Measurements from ENCODE around the gene PHYKPL. TPM values are rescaled to one million over a fixed set of nuclear protein-coding genes. Genes with fewer than 3 reads are reported as not detected.

Gene PHYKPL
- total and polyA plus RNA-seq, 2 donors (not counting 1 experiment from before 2014, with no cell fraction given), result 263 to 313 TPM

- 96% methylated on average over 2 of the region's 4 CpGs for WGBS (ENCODE audit: insufficient coverage)
- no peak overlapping the region for H3K4me2 ChIP-seq (replicated peaks; ENCODE audit: low read depth, low read length, poor library complexity, severe bottlenecking)
- H4K20me1 ChIP-seq (ENCODE audit: control insufficient read depth, insufficient read depth, low read length, poor library complexity, severe bottlenecking), result peaks cover 48% of the 10 kb centered on the region
- Mint-ChIP-seq H3K4me1 (peaks cover 13% of the 10 kb centered on the region), H3K27ac (no peak overlapping the region), H3K9me3 (ENCODE audit: insufficient read depth) (no peaks in the 10 kb centered on the region), H3K4me3 (no peak overlapping the region), H3K27me3 (no peaks in the 10 kb centered on the region)
- DNase-seq (no peak), ATAC-seq (ENCODE audit: low read depth) (no peak)
- no peak overlapping the region for H3K4me3 ChIP-seq (ENCODE audit: control extremely low read depth in 1 of 5, extremely low read depth in 1 of 5, insufficient read depth in 1 of 5, low read depth in 2 of 5, low read length in 4 of 5)
- no peak overlapping the region for H3K9ac ChIP-seq (ENCODE audit: low read length)
- ChIA-PET POLR2A (interaction anchor here (2.8 kb wide), 1 partner anchor 9 kb away, joined by 7 read pairs; the partner anchor contains the start of gene HNRNPAB), CTCF (no interaction called here)
- TF ChIP-seq CTCF (IDR thresholded peaks at IDR 0.05) (no peak), EZH2 (IDR thresholded peaks at IDR 0.05; ENCODE audit: borderline replicate concordance, insufficient read depth, low read depth, low read length, poor library complexity, severe bottlenecking) (no peak)
- H3K9me3 ChIP-seq (ENCODE audit: control extremely low read depth in 1 of 3, control insufficient read depth in 2 of 3, insufficient read depth in 1 of 3, low read length in 2 of 3), result no peaks in the 10 kb centered on the region
- H3K79me2 ChIP-seq (ENCODE audit: control insufficient read depth, insufficient read depth, low read length), result peaks cover 21% of the 10 kb centered on the region
- H3K4me1 ChIP-seq (ENCODE audit: control insufficient read depth in 2 of 2, insufficient read depth in 2 of 2, low read length in 2 of 2), result peaks cover 7 to 11% of the 10 kb centered on the region in 2 donors
- no peak overlapping the region for H2AFZ ChIP-seq (ENCODE audit: insufficient read depth, low read depth, low read length, poor library complexity, severe bottlenecking)
- peaks cover 0 to 81% of the 10 kb centered on the region in 2 experiments for H3K36me3 ChIP-seq (replicated peaks in 1 of 2; ENCODE audit: control extremely low read depth in 1 of 2, control insufficient read depth in 1 of 2, extremely low read depth in 1 of 2, insufficient read depth in 2 of 2, low read length in 1 of 2)
- H3K27ac ChIP-seq (ENCODE audit: low read length in 2 of 2), result no peak overlapping the region
- H3K27me3 ChIP-seq (replicated peaks in 1 of 4; ENCODE audit: control extremely low read depth in 1 of 4, control insufficient read depth in 3 of 4, insufficient read depth in 4 of 4, low read length in 3 of 4), result no peaks in the 10 kb centered on the region
- intact Hi-C loops (cut with micrococcal nuclease), result no loop called here
Measured at GRCh38 chr5:178213003-178213461, 19.6 kb downstream of the PHYKPL start.

GRCh38 chr5:178212241-178213002 is 20.2 kb downstream of the PHYKPL start:
- Mint-ChIP-seq H3K27ac (peak overlapping the region; percentile 6), H3K4me3 (no peak overlapping the region), H3K27me3 (no peaks in the 10 kb centered on the region), H3K9me3 (ENCODE audit: insufficient read depth) (no peaks in the 10 kb centered on the region), H3K4me1 (peaks cover 15% of the 10 kb centered on the region)
- 82% methylated on average over 3 of the region's 3 CpGs for WGBS (ENCODE audit: insufficient coverage)
- peaks cover 24% of the 10 kb centered on the region for H3K79me2 ChIP-seq (ENCODE audit: control insufficient read depth, insufficient read depth, low read length)
- DNase-seq, result no peak
- no peaks in the 10 kb centered on the region for H3K9me3 ChIP-seq (ENCODE audit: control extremely low read depth in 1 of 3, control insufficient read depth in 2 of 3, insufficient read depth in 1 of 3, low read length in 2 of 3)
- peaks cover 54% of the 10 kb centered on the region for H4K20me1 ChIP-seq (ENCODE audit: control insufficient read depth, insufficient read depth, low read length, poor library complexity, severe bottlenecking)
- ATAC-seq (ENCODE audit: low read depth), result no peak
- TF ChIP-seq EZH2 (IDR thresholded peaks at IDR 0.05; ENCODE audit: borderline replicate concordance, insufficient read depth, low read depth, low read length, poor library complexity, severe bottlenecking) (no peak), CTCF (IDR thresholded peaks at IDR 0.05) (no peak)
- H3K27me3 ChIP-seq (replicated peaks in 1 of 4; ENCODE audit: control extremely low read depth in 1 of 4, control insufficient read depth in 3 of 4, insufficient read depth in 4 of 4, low read length in 3 of 4), result no peaks in the 10 kb centered on the region
- H3K4me3 ChIP-seq (ENCODE audit: control extremely low read depth in 1 of 5, extremely low read depth in 1 of 5, insufficient read depth in 1 of 5, low read depth in 2 of 5, low read length in 4 of 5), result no peak overlapping the region
- H3K9ac ChIP-seq (ENCODE audit: low read length), result no peak overlapping the region
- ChIA-PET CTCF (no interaction called here), POLR2A (interaction anchor here (0.6 to 2.8 kb wide), 2 partner anchors 8 to 351 kb away, joined by 7 to 13 read pairs; partner anchors contain the start of gene HNRNPAB)
- no peak overlapping the region for H3K4me2 ChIP-seq (replicated peaks; ENCODE audit: low read depth, low read length, poor library complexity, severe bottlenecking)
- peaks cover 7 to 11% of the 10 kb centered on the region in 2 donors for H3K4me1 ChIP-seq (ENCODE audit: control insufficient read depth in 2 of 2, insufficient read depth in 2 of 2, low read length in 2 of 2)
- H3K27ac ChIP-seq (ENCODE audit: low read length in 2 of 2), result no peak overlapping the region
- intact Hi-C loops (cut with micrococcal nuclease), result no loop called here
- H3K36me3 ChIP-seq (replicated peaks in 1 of 2; ENCODE audit: control extremely low read depth in 1 of 2, control insufficient read depth in 1 of 2, extremely low read depth in 1 of 2, insufficient read depth in 2 of 2, low read length in 1 of 2), result peaks cover 0 to 87% of the 10 kb centered on the region in 2 experiments
- H2AFZ ChIP-seq (ENCODE audit: insufficient read depth, low read depth, low read length, poor library complexity, severe bottlenecking), result no peak overlapping the region

Measured in B cell (primary cell).